ENCODE results near the gene MYO1E.
"Not testable (repeated sequence)": the region's sequence is repeated elsewhere in the genome, so short reads cannot be mapped to it uniquely, and the experiment has no call there.

The MYO1E gene

GRCh38 chr15:59166601-59167265 lies 205.9 kb downstream of the MYO1E start:
- TF ChIP-seq, protein P1, sequence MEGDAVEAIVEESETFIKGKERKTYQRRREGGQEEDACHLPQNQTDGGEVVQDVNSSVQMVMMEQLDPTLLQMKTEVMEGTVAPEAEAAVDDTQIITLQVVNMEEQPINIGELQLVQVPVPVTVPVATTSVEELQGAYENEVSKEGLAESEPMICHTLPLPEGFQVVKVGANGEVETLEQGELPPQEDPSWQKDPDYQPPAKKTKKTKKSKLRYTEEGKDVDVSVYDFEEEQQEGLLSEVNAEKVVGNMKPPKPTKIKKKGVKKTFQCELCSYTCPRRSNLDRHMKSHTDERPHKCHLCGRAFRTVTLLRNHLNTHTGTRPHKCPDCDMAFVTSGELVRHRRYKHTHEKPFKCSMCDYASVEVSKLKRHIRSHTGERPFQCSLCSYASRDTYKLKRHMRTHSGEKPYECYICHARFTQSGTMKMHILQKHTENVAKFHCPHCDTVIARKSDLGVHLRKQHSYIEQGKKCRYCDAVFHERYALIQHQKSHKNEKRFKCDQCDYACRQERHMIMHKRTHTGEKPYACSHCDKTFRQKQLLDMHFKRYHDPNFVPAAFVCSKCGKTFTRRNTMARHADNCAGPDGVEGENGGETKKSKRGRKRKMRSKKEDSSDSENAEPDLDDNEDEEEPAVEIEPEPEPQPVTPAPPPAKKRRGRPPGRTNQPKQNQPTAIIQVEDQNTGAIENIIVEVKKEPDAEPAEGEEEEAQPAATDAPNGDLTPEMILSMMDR (IDR thresholded peaks at IDR 0.05), result no peak
- no peak overlapping the region for H3K4me3 ChIP-seq
- DNase-seq, result no peak
- H3K27me3 ChIP-seq, result no peaks in the 10 kb centered on the region
- peak overlapping the region; percentile 85 to 93 for H3K27ac ChIP-seq
- peaks cover 11 to 36% (median 15%) of the 10 kb centered on the region in 3 donors for H3K36me3 ChIP-seq
- intact Hi-C loops (cut with DNase I; ENCODE audit: low total_unique reads), result loop anchor here (10.0 kb wide), 1 partner anchor 208 kb away; the partner anchor contains the start of gene MYO1E
- peaks cover 6 to 47% (median 34%) of the 10 kb centered on the region in 4 donors for H3K4me1 ChIP-seq
- H3K9me3 ChIP-seq, result no peaks in the 10 kb centered on the region

DNA sequence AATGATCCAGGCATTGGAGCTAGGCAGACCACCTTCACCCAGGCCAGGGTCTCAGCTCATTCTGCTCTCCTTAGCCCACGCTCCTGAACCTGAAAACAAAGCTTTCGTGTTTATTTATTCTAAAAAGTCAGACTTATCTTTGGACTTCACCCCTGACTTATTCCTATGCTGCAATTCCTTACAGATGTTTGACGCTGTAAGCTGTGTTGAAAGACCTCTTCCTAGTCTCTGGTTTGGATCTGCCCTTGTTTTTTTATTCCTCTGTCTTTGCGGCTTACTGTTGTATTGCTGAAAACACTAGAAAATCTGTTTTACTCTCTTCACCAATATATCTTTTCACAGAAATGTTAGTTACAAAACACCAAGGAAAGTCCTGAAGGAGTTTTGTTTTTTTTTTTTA lies 206.5 kb downstream of the MYO1E start:
- Histone ChIP-seq H3K4me1 (peaks cover 6 to 45% (median 33%) of the 10 kb centered on the region in 4 donors), H3K4me3 (no peak overlapping the region), H3K36me3 (peaks cover 16 to 38% (median 18%) of the 10 kb centered on the region in 3 donors), H3K27ac (peak overlapping the region; percentile 85 to 93), H3K27me3 (no peaks in the 10 kb centered on the region), H3K9me3 (no peaks in the 10 kb centered on the region)
- no peak for DNase-seq
- TF ChIP-seq, protein P1 (IDR thresholded peaks at IDR 0.05), result no peak
- intact Hi-C loops (cut with DNase I; ENCODE audit: low total_unique reads), result loop anchor here (10.0 kb wide), 1 partner anchor 209 kb away; the partner anchor contains the start of gene MYO1E

DNA sequence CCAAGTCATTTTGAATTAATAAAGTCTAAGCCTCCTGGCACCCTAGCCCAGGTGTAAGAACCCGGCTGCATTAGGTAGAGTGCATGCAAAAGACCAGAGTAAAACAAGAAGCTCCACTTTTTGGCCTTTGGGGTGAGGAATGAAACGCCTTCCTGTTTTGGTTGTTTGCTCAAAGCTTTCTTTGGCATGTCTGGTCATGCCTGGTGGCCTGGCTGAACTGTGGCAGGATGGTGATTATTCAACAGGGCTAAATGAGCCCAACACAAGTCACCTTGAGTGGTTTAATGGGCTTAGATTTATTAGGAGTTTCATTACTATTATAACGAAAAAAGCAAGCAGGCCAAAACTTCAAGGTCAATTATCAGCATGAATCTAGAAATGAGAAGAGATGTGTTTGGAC lies 206.9 kb downstream of the MYO1E start:
- Histone ChIP-seq H3K36me3 (peaks cover 21 to 38% (median 23%) of the 10 kb centered on the region in 3 donors), H3K4me1 (peaks cover 6 to 41% (median 31%) of the 10 kb centered on the region in 4 donors), H3K27me3 (no peaks in the 10 kb centered on the region), H3K9me3 (no peaks in the 10 kb centered on the region), H3K4me3 (no peak overlapping the region), H3K27ac (peak overlapping the region; percentile 85 to 93)
- intact Hi-C loops (cut with DNase I; ENCODE audit: low total_unique reads), result loop anchor here (10.0 kb wide), 1 partner anchor 209 kb away; the partner anchor contains the start of gene MYO1E
- no peak for DNase-seq
- TF ChIP-seq, protein P1 (IDR thresholded peaks at IDR 0.05), result no peak

- Histone ChIP-seq H3K36me3 (peaks cover 56 to 71% (median 59%) of the 10 kb centered on the region in 3 donors), H3K4me1 (peaks cover 0 to 18% (median 11%) of the 10 kb centered on the region in 4 donors)
- not testable (repeated sequence) for H3K4me3 ChIP-seq, H3K27me3 ChIP-seq, H3K27ac ChIP-seq, DNase-seq, H3K9me3 ChIP-seq
- intact Hi-C loops (cut with DNase I; ENCODE audit: low total_unique reads), result loop anchor here (10.0 kb wide), 1 partner anchor 213 kb away; the partner anchor contains the start of gene MYO1E
Observed at GRCh38 chr15:59162080-59162479, 210.6 kb downstream of the MYO1E start.

DNA sequence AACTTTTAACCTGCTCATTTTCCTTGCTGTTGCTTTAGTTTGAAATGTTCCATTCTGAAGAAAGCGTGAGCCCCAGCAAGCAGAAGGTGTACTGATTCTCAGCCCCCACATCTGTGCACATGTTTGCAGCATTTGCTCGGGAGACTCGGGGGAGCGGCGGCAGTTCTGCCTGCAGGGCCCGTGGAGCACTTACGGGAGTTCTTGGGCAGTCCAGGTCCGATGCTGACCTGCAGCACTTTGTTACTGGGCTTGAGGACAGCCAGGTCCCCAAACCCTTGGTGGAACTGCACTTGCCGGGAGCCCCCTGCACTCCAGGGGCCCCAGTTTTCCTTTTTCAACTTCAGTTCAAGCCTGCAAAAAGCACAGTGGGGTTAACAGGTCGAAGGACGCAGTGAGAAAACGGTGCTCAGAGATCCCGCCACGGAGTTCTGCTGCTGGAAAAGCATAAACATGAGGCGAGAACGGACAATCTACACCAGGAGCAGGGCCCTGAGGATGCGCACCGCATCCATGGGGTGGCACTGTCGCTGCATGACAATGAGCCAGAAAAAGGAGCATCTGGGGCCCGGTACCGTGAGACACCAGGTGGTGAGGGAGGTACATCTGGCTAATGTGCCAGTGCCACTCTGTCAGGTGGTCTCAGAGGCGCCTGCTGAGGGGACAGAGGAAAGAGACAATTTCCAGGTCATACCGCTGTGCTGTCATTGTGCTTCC lies 211.6 kb downstream of the MYO1E start:
- Histone ChIP-seq H3K36me3 (peaks cover 66 to 81% (median 69%) of the 10 kb centered on the region in 3 donors), H3K4me3 (no peak overlapping the region), H3K27me3 (no peaks in the 10 kb centered on the region), H3K27ac (no peak overlapping the region), H3K4me1 (peaks cover 0 to 16% (median 6%) of the 10 kb centered on the region in 4 donors), H3K9me3 (no peaks in the 10 kb centered on the region)
- intact Hi-C loops (cut with DNase I; ENCODE audit: low total_unique reads), result loop anchor here (10.0 kb wide), 1 partner anchor 214 kb away; the partner anchor contains the start of gene MYO1E
- TF ChIP-seq, protein P1 (IDR thresholded peaks at IDR 0.05), result no peak
- no peak for DNase-seq

DNA sequence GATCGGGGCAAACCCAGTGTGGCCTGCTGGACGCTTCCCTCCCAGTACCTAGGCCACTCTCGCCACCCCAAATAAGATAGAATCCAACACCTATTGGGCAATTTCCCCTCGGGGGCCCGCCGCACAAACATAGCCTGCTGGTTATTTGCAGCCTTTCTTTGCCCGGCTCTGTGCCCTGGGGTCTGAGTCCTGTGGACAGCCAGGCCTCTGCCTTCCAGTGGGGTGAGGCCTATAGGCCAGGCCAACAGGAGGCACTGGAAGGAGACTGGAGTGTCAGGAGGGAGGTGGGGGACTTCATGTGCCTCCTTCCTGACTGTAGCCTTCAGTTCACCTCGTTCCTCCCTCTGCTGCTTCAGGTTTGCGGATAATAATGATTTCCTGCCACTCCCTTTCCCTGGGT lies 213.5 kb downstream of the MYO1E start:
- no peak for DNase-seq
- Histone ChIP-seq H3K4me1 (peaks cover 0 to 5% (median 0%) of the 10 kb centered on the region in 4 donors), H3K27ac (no peak overlapping the region), H3K9me3 (no peaks in the 10 kb centered on the region), H3K36me3 (peaks cover 77 to 88% (median 82%) of the 10 kb centered on the region in 3 donors), H3K27me3 (no peaks in the 10 kb centered on the region), H3K4me3 (no peak overlapping the region)
- TF ChIP-seq, protein P1 (IDR thresholded peaks at IDR 0.05), result no peak
- intact Hi-C loops (cut with DNase I; ENCODE audit: low total_unique reads), result no loop called here
